LNCaP clone FGC (cell line): ENCODE measurements around the gene RCN2.
"Not testable (repeated sequence)": the region's sequence is repeated elsewhere in the genome, so short reads cannot be mapped to it uniquely, and the experiment has no call there.

Experiments used
- DNase-seq: peaks from one replicate; pipeline ENCODE4 v3.0.0-alpha.2; 2011; ENCODE audit warnings: low read depth
- H3K4me3 ChIP-seq: 2 replicates; pipeline ENCODE4 v1.5.1; 2011; ENCODE audit warnings: mild to moderate bottlenecking, low read depth, low read length, control low read depth
- TF ChIP-seq, protein P1 (sequence below): IDR thresholded peaks from 2 replicates; pipeline ENCODE4 v1.5.1; 2012; ENCODE audit warnings: mild to moderate bottlenecking; ENCODE audit not compliant: control insufficient read depth, insufficient read depth; ENCODE audit errors: extremely low read depth

RCN2 gene

DNA sequence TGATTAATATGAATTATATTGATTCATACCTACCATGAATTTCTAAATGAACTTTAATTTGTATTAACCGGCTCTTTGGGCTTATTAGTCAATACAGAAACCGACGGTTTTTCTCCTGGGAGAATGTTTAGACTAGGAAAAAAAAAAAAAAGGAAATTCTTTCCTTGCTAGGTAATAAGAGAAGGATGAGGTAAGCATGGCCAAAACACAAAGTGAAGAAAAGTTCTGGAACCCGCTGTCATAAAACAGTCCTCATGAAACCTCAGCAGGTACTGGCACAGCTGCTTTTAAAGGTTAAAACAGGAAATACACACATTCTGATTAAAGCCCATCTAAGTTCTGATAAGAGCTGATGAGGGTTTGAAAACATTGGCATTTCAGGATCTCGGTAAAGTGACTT, 32.6 kb downstream of the RCN2 start:
- TF ChIP-seq, protein P1, sequence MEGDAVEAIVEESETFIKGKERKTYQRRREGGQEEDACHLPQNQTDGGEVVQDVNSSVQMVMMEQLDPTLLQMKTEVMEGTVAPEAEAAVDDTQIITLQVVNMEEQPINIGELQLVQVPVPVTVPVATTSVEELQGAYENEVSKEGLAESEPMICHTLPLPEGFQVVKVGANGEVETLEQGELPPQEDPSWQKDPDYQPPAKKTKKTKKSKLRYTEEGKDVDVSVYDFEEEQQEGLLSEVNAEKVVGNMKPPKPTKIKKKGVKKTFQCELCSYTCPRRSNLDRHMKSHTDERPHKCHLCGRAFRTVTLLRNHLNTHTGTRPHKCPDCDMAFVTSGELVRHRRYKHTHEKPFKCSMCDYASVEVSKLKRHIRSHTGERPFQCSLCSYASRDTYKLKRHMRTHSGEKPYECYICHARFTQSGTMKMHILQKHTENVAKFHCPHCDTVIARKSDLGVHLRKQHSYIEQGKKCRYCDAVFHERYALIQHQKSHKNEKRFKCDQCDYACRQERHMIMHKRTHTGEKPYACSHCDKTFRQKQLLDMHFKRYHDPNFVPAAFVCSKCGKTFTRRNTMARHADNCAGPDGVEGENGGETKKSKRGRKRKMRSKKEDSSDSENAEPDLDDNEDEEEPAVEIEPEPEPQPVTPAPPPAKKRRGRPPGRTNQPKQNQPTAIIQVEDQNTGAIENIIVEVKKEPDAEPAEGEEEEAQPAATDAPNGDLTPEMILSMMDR = no peak
- DNase-seq = no peak
- no peak overlapping the region for H3K4me3 ChIP-seq

DNA sequence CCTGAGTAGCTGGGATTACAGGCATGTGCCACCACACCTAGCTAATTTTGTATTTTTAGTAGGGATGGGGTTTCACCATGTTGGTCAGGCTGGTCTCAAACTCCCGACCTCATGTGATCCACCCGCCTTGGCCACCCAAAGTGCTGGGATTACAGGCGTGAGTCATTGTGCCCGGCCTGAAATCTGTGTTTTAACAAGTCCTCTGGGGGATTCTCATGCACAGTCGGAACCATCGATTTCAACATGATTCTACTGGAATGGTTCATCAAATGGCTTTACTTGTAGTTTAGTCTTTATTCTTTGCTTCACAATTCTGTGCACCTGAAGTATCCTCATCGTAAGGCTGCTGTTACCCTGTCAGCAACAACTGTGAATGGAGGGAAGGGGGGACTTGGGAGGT, 34.5 kb downstream of the RCN2 start:
- not testable (repeated sequence) for DNase-seq, H3K4me3 ChIP-seq

DNA sequence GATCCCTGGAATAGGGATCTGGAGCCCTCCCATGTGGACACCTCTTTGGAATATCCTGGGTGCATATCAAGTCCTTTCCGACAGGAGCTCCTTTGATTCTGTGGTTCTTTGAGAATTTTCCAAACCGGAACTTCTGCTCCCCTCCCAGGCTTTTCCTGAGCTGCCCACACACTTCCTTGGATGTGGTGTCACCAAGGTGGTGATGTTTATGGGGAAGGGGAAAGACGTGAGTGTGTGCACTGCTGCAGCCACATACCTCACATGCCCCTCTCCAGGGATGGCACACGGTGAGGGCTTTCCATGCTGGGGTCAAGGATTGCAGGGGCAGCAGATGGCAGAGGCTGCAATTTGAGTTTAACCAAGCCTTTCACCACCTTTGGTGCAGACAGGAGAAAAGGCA, 35.5 kb downstream of the RCN2 start:
- no peak for DNase-seq
- TF ChIP-seq, protein P1 = no peak
- no peak overlapping the region for H3K4me3 ChIP-seq

- TF ChIP-seq, protein P1 = no peak
- DNase-seq = no peak
- H3K4me3 ChIP-seq = no peak overlapping the region
Observed at GRCh38 chr15:76968306-76968705, 36.8 kb downstream of the RCN2 start.

DNA sequence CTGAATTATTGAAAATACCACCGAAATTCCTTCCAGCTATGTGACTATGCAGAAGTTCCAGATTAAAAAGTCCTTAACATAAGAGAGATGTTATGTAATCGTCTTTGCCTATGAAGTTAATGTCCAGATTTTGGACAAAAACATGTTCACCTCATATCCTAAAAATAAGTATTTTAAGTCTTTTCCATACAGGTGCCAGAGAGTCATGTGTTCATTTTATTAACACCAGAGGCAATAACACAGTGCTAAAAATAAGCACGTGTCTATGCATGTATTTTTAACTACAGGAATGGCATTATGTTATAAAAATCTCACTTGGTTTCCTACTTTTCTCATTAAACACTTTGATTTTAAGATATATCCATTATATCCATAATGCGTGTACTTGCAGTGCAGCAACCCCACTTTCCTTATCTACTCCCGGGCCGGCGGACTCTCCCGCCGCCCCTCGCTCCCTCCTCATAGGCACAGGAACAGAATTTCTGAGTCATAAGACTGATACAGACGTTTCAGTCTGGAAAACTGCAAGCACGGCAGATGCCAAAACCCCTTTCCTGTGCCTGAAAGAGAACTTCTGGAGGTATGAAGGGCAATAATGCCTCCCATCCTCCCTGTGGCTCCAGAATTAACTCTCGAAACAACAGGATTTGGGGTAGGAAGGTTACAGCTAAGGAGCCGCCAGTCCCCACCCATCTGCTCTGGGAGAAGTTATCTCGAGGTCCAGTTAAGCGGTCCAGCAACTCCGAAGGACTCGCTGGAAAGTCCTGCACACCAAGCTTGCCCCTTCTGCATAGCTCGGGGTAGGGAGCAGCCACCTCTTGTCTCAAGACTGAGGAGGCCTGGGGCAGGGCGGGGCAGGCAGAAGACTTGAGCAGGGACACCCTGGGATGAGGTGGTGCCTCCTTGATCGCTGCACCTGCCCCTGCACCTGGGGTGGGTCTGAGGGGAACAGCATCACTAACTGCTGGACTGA, 41.1 kb downstream of the RCN2 start:
- TF ChIP-seq, protein P1 = no peak
- no peak for DNase-seq
- H3K4me3 ChIP-seq = no peak overlapping the region

- no peak for DNase-seq
- TF ChIP-seq, protein P1 = peak; percentile 39
- H3K4me3 ChIP-seq = no peak overlapping the region
Observed at GRCh38 chr15:76973362-76973743, 41.8 kb downstream of the RCN2 start.

GRCh38 chr15:76973906-76974305, 42.4 kb downstream of the RCN2 start:
- DNase-seq = no peak
- H3K4me3 ChIP-seq = no peak overlapping the region
- TF ChIP-seq, protein P1 = no peak
